Natural killer cell treated with Interleukin-12 subunit alpha and Interleukin-12 subunit beta and Interleukin-15 and Interleukin-18, amount 100 ng/mL, for 72 hours (primary cell): ENCODE results near the gene IGSF5. TPM values are rescaled to one million over a fixed set of nuclear protein-coding genes. Genes with fewer than 3 reads are reported as not detected.
"Not testable (repeated sequence)": the region's sequence is repeated elsewhere in the genome, so short reads cannot be mapped to it uniquely, and the experiment has no call there.

Experiments
- ATAC-seq, 2 donors: fragments of 150-1000 bp; cut with Tn5 transposase in 1 of 2; sonication (Bioruptor Pico), chemical (Tn5 transposase) in 1 of 2; 2 replicates each; pipeline ENCODE4 v1.10.0; 2021
- DNase-seq: peaks from one replicate; pipeline ENCODE4 v3.0.0; 2022; ENCODE audit warnings: low spot score
- H3K27ac Mint-ChIP-seq, 2 donors: 1 replicate in 1 of 2; 2 replicates in 1 of 2; pipeline ENCODE4 v1.8.0; 2022; ENCODE audit warnings: mixed read lengths in 2 of 2, mild to moderate bottlenecking in 1 of 2, moderate library complexity in 1 of 2
- H3K27me3 Mint-ChIP-seq, 2 donors: 1 replicate in 1 of 2; 2 replicates in 1 of 2; pipeline ENCODE4 v1.8.0; 2022; ENCODE audit warnings: mixed read lengths in 2 of 2
- H3K36me3 Mint-ChIP-seq: one replicate; pipeline ENCODE4 v1.8.0; 2022; ENCODE audit warnings: mixed read lengths
- H3K4me1 Mint-ChIP-seq, 2 donors: 1 replicate in 1 of 2; 2 replicates in 1 of 2; pipeline ENCODE4 v1.8.0; 2022; ENCODE audit warnings: low read depth in 2 of 2, mixed read lengths in 2 of 2, mild to moderate bottlenecking in 1 of 2
- H3K4me3 Mint-ChIP-seq: one replicate; pipeline ENCODE4 v1.8.0; 2022; ENCODE audit warnings: mixed read lengths
- H3K9me3 Mint-ChIP-seq: 2 replicates; pipeline ENCODE4 v1.8.0; 2022; ENCODE audit warnings: mixed read lengths
- total RNA-seq, 2 donors: library from RNA; stranded (reverse); gene quantifications; one replicate each; pipeline ENCODE4 v1.2.3, GENCODE V29; 2022

The IGSF5 gene
- total RNA-seq, 2 donors from 2014 or later, result not detected

GRCh38 chr21:39724944-39725343 lies 20.0 kb upstream of the IGSF5 start:
- H3K4me1 Mint-ChIP-seq, result no peaks in the 10 kb centered on the region
- H3K9me3 Mint-ChIP-seq, result no peaks in the 10 kb centered on the region
- no peak overlapping the region for H3K4me3 Mint-ChIP-seq
- no peaks in the 10 kb centered on the region for H3K36me3 Mint-ChIP-seq
- H3K27ac Mint-ChIP-seq, result no peak overlapping the region
- peaks cover 11 to 18% of the 10 kb centered on the region in 2 donors for H3K27me3 Mint-ChIP-seq
- no peak for ATAC-seq
- DNase-seq, result no peak

DNA sequence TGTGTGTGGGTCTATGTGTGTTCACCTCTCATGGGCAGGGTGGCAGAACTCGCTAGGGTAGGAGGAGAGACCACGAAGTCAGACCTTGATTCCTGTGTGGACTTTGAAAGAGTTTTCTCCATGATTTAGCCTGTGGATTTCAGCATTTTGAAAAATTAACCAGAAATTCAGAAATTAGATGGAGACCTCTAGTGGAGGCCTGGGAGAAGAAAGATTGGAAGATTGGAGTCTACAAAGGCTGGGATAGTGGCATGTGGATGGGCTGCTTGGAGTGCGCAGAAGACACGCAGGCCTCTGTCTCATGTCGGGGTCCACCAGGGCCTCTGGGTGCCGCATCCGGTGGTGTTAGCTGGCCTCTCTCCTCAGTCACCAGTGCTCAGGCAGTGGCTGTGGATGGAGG lies 18.9 kb upstream of the IGSF5 start:
- no peak overlapping the region for H3K27ac Mint-ChIP-seq
- ATAC-seq, result no peak

DNA sequence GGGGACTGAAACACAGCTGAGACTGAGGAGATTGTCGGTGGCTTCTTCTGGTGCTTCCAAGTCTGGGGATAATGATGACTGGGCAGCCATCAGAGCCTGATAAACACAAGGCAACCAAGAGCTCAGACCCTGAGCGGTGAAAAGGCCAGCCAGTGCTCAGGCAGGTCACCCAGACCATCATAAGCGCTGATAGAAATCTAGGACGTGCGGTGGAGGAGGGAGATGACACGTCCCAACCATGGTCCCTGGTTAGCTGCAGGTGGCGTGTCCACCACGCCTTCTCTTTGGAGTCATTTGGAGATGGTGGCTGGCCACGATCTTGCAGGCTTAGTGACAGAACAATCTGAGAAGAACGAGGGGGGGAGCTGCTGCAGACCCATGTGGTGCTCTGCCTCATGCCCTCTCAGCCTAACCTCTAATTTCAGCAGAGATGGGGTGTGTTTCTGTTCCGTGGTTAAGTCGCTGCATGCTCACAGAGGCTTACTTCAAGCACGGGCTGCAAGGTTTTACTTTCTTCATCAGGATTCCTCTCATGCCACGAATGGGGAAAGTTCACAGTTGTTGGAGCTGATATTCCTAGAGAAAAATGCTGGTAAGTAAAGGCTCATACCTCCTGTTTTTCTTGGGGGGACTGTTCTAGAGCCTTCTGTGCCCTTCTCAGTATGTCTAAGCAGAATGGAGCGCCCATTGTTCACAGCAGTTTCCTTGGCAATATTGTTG lies 17.4 kb upstream of the IGSF5 start:
- no peak overlapping the region for H3K4me3 Mint-ChIP-seq
- ATAC-seq (no peak), DNase-seq (no peak)
- H3K4me1 Mint-ChIP-seq, result no peaks in the 10 kb centered on the region
- no peaks in the 10 kb centered on the region for H3K9me3 Mint-ChIP-seq
- H3K27me3 Mint-ChIP-seq, result peaks cover 7 to 8% of the 10 kb centered on the region in 2 donors
- H3K27ac Mint-ChIP-seq, result no peak overlapping the region
- no peaks in the 10 kb centered on the region for H3K36me3 Mint-ChIP-seq

More for the DNA sequence above, 18.9 kb upstream of the IGSF5 start:
- no peaks in the 10 kb centered on the region for H3K36me3 Mint-ChIP-seq
- no peaks in the 10 kb centered on the region for H3K9me3 Mint-ChIP-seq
- no peak for DNase-seq
- no peaks in the 10 kb centered on the region for H3K4me1 Mint-ChIP-seq
- no peak overlapping the region for H3K4me3 Mint-ChIP-seq
- H3K27me3 Mint-ChIP-seq, result peaks cover 11 to 18% of the 10 kb centered on the region in 2 donors

DNA sequence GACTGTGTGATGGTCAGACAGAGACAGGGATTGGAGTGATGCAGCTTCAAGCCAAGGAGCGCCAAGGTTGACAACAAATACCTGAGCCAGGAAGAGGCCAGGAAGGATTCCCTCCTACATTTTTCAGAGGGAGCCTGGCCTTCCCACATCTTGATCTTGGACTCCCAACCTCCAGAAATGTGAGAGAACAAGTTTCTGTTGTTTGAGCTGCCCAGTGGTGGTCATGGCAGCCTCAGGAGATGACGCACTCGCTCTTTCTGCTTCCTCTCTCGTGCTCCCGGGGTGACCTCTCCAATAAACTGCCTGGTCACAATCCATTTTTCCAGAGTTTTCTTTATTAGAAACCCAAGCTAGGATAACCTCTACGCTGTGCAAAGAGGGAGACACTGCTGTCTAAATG lies 16.6 kb upstream of the IGSF5 start:
- no peaks in the 10 kb centered on the region for H3K4me1 Mint-ChIP-seq
- H3K36me3 Mint-ChIP-seq, result no peaks in the 10 kb centered on the region
- H3K27me3 Mint-ChIP-seq, result peaks cover 0 to 7% of the 10 kb centered on the region in 2 donors
- DNase-seq (no peak), ATAC-seq (no peak)
- H3K27ac Mint-ChIP-seq, result no peak overlapping the region
- no peaks in the 10 kb centered on the region for H3K9me3 Mint-ChIP-seq
- no peak overlapping the region for H3K4me3 Mint-ChIP-seq

DNA sequence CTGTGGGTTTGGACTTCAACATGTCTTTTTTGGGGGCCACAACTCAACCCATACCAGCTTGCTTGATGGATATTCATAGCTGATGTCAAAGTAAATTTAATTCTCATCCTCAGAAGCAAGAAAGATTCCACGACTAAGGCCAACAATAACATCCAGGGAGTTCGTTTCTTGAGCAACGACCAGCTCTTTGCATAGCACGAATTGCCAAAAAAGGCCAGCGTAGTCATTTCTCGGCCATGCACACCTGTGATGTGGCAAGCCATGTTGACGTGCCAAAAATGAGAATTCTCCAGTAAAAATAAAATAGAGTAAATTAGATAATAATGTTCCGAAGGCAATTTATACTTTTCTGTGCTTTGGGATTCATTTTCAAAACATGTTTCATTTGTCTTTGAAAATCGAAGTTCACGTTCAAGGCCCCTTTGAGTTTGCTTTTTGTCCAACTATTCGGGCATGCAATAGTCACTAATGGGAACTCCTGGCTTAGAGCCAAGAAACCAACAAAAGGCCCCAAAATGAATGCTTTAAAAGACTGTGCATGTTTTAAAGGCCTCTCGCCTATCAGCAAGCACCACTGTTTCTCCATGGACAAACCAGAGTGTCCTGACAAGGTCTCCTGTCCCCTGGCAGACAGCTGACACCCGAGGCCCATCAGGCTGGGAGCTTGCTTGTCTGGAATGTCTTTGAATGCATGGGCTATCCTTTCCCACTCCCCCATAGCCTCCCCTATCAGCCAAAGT lies 14.4 kb upstream of the IGSF5 start:
- no peak for ATAC-seq
- Mint-ChIP-seq H3K36me3 (no peaks in the 10 kb centered on the region), H3K27me3 (peaks cover 2 to 6% of the 10 kb centered on the region in 2 donors), H3K4me3 (no peak overlapping the region), H3K9me3 (no peaks in the 10 kb centered on the region), H3K27ac (no peak overlapping the region), H3K4me1 (no peaks in the 10 kb centered on the region)
- no peak for DNase-seq

GRCh38 chr21:39736716-39737115 lies 8.3 kb upstream of the IGSF5 start:
- peaks cover 0 to 6% of the 10 kb centered on the region in 2 donors for H3K27me3 Mint-ChIP-seq
- H3K9me3 Mint-ChIP-seq, result no peaks in the 10 kb centered on the region
- no peak overlapping the region for H3K4me3 Mint-ChIP-seq
- H3K27ac Mint-ChIP-seq, result no peak overlapping the region
- no peak for DNase-seq
- H3K4me1 Mint-ChIP-seq, result no peaks in the 10 kb centered on the region
- no peaks in the 10 kb centered on the region for H3K36me3 Mint-ChIP-seq
- ATAC-seq, result no peak

DNA sequence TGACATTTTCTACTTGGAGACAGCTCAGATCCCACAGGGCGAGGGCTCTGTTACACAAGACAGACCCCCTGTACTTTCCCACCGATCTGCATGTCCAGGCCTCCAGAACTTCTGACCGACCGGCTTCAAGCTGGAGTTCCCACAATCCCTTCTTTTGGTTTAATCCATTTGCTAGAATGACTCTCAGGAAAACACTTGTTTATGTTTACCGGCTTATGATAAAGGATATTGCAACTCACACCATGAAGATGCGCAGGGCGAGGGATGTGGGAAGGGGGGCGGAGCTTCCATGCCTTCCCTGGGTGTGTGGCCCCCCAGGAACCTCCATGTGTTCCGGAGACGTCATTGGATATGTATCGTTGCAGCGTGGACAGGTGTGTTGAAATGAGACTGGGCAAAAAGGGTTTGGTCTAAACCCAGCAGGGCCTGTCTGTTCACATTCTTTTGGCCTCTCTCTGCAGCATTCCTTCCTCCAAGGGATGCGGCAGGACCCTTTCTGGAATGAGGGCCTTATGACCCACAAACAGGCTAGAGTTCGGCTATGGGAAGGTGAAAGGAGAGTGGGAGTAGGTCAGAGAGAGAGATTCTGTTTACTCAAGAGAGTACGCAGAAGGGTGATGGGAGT lies 7.5 kb upstream of the IGSF5 start:
- ATAC-seq (no peak), DNase-seq (no peak)
- H3K4me3 Mint-ChIP-seq, result no peak overlapping the region
- no peak overlapping the region for H3K27ac Mint-ChIP-seq
- H3K4me1 Mint-ChIP-seq, result no peaks in the 10 kb centered on the region
- H3K27me3 Mint-ChIP-seq, result peaks cover 0 to 6% of the 10 kb centered on the region in 2 donors
- H3K36me3 Mint-ChIP-seq, result no peaks in the 10 kb centered on the region
- H3K9me3 Mint-ChIP-seq, result no peaks in the 10 kb centered on the region

GRCh38 chr21:39738566-39738965 lies 6.4 kb upstream of the IGSF5 start:
- ATAC-seq (no peak), DNase-seq (no peak)
- H3K36me3 Mint-ChIP-seq, result no peaks in the 10 kb centered on the region
- no peaks in the 10 kb centered on the region for H3K4me1 Mint-ChIP-seq
- H3K4me3 Mint-ChIP-seq, result no peak overlapping the region
- no peaks in the 10 kb centered on the region for H3K9me3 Mint-ChIP-seq
- no peak overlapping the region for H3K27ac Mint-ChIP-seq
- H3K27me3 Mint-ChIP-seq, result peaks cover 0 to 6% of the 10 kb centered on the region in 2 donors

DNA sequence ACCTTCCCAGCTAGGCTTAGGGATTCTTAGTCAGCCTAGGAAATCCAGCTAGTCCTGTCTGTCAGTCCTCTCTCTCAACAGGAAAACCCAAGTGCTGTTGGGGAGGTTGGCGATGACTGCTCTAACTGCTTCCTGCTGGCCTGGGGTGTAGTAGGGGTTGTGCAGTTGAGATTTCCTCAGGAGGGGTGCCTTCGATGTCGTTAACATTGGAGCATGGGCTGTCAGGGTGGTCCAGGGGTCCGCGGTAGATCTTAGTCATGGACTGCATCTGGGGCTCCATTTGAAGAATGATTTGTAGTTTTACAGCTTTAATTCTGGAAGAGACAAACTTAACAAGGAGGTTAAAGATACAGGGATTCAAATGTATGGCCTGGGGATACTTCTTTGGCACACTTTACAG lies 5.5 kb upstream of the IGSF5 start:
- H3K27me3 Mint-ChIP-seq, H3K4me1 Mint-ChIP-seq, H3K36me3 Mint-ChIP-seq, H3K4me3 Mint-ChIP-seq, ATAC-seq, H3K27ac Mint-ChIP-seq, H3K9me3 Mint-ChIP-seq, DNase-seq: not testable (repeated sequence)

- not testable (repeated sequence) for DNase-seq, H3K9me3 Mint-ChIP-seq, H3K4me1 Mint-ChIP-seq, H3K36me3 Mint-ChIP-seq, H3K27me3 Mint-ChIP-seq, H3K4me3 Mint-ChIP-seq, ATAC-seq, H3K27ac Mint-ChIP-seq
These were observed 2.4 kb upstream of the IGSF5 start for GRCh38 chr21:39742561-39742960.

DNA sequence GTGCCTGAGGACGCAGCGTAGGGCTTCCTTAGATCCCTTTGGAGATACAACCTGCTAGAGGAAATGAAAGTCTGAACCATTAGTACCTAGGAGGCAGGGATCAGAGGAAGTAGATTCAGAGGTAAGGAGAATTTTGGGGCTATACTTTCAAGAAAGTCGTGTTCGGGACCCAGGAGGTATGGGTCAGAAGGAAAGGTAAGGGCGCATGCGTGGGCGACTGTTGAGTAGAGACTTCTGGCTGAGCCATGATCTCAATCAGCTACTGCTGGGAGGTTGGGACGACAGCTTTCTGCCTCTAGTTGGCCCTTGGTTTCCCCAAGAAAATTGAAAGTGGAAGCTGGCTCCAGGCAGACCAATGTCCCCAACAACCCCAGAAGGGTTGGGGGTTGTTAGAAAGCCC lies 349 bp downstream of the IGSF5 start:
- H3K36me3 Mint-ChIP-seq, H3K4me1 Mint-ChIP-seq, DNase-seq, H3K4me3 Mint-ChIP-seq, ATAC-seq, H3K9me3 Mint-ChIP-seq, H3K27ac Mint-ChIP-seq, H3K27me3 Mint-ChIP-seq: not testable (repeated sequence)

GRCh38 chr21:39750670-39751069 lies 5.7 kb downstream of the IGSF5 start:
- Mint-ChIP-seq H3K4me1 (no peaks in the 10 kb centered on the region), H3K27ac (no peak overlapping the region)

GRCh38 chr21:39754811-39755210 lies 9.8 kb downstream of the IGSF5 start:
- no peaks in the 10 kb centered on the region for H3K36me3 Mint-ChIP-seq

More at GRCh38 chr21:39750670-39751069, 5.7 kb downstream of the IGSF5 start:
- peak in 1 of 2 donors; percentile 32 for ATAC-seq
- H3K36me3 Mint-ChIP-seq, result no peaks in the 10 kb centered on the region
- no peaks in the 10 kb centered on the region for H3K9me3 Mint-ChIP-seq
- no peaks in the 10 kb centered on the region for H3K27me3 Mint-ChIP-seq
- no peak overlapping the region for H3K4me3 Mint-ChIP-seq
- DNase-seq, result no peak

DNA sequence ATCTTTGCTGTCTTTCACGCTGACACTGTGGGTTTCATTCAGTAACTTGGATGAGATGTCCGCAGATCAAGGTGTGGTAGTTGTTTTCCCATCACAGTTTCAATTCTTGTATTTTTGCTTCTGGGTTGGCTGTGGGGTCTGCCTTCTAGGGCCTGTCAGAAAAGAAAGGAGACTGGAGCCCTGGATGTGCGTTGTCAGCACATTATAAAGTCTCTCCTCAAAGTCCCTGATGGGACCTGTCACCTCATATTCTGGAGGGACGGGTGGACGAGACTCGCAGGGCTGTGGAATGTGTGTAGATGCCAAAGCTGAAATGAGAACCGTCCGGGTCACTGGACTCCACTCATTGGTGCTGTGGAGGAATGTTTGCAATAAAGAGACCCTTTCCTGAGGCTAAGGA lies 11.3 kb downstream of the IGSF5 start:
- no peak for DNase-seq
- Mint-ChIP-seq H3K27ac (no peak overlapping the region), H3K36me3 (no peaks in the 10 kb centered on the region), H3K9me3 (peaks cover 3% of the 10 kb centered on the region), H3K4me3 (no peak overlapping the region), H3K4me1 (no peaks in the 10 kb centered on the region), H3K27me3 (peaks cover 0 to 2% of the 10 kb centered on the region in 2 donors)
- ATAC-seq, result no peak

More at GRCh38 chr21:39754811-39755210, 9.8 kb downstream of the IGSF5 start:
- Mint-ChIP-seq H3K4me3 (no peak overlapping the region), H3K4me1 (no peaks in the 10 kb centered on the region), H3K9me3 (peaks cover 3% of the 10 kb centered on the region), H3K27me3 (no peaks in the 10 kb centered on the region), H3K27ac (no peak overlapping the region)
- ATAC-seq, result no peak
- no peak for DNase-seq
